Left kidney (tissue), 2 donors: ENCODE results near the gene MLN. TPM values are rescaled to one million over a fixed set of nuclear protein-coding genes. Genes with fewer than 3 reads are reported as not detected.
"Not testable (repeated sequence)": the region's sequence is repeated elsewhere in the genome, so short reads cannot be mapped to it uniquely, and the experiment has no call there.

Experiments
- DNase-seq: peaks from one replicate; pipeline ENCODE4 v3.0.0-alpha.2; 2013
- polyA plus RNA-seq: library from polyadenylated mRNA; unstranded; fragments of 120-200 nt; gene quantifications from one replicate; pipeline ENCODE4 v1.2.1, GENCODE V29; 2013; ENCODE audit not compliant: insufficient read length

MLN gene
- polyA plus RNA-seq, 1 donor, result 2.1 TPM

GRCh38 chr6:33836806-33837469 lies 33.1 kb upstream of the MLN start:
- no peak for DNase-seq

- no peak for DNase-seq
Measured at GRCh38 chr6:33834401-33835392, 30.9 kb upstream of the MLN start.

- DNase-seq, result no peak
Measured at GRCh38 chr6:33833599-33833998, 29.8 kb upstream of the MLN start.

- not testable (repeated sequence) for DNase-seq
Measured at GRCh38 chr6:33832831-33833230, 29.0 kb upstream of the MLN start.

- not testable (repeated sequence) for DNase-seq
Measured at GRCh38 chr6:33831725-33832124, 27.9 kb upstream of the MLN start.

DNA sequence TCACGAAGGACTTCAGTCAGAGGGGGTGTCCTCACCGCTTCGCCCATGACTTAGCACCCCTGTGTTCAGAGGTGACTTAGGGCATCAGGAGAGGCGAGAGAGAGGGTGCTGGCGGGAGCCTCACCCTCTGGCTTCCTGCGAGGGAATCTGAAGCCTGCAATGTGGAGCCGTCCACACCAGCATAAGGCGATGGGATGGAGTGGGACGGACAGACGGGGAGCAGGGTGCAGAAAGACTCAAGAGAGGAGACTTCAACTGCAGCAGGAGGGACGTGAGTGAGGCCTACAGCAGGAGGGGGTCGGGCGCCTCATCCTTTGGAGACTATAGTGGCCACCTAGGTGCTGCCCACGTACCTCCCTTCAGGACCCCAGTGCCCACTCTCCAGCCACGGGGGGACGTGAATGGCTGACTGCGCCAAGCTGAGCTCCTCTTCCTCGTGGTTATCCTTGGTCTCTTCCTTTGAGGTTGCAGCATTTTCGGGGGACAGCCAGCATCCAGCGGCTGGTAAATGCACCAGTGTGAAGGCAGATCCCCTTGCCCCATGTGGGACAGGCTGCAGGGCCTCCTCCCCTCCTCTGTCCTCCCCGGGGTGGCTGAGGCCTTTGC lies 26.9 kb upstream of the MLN start:
- no peak for DNase-seq

DNA sequence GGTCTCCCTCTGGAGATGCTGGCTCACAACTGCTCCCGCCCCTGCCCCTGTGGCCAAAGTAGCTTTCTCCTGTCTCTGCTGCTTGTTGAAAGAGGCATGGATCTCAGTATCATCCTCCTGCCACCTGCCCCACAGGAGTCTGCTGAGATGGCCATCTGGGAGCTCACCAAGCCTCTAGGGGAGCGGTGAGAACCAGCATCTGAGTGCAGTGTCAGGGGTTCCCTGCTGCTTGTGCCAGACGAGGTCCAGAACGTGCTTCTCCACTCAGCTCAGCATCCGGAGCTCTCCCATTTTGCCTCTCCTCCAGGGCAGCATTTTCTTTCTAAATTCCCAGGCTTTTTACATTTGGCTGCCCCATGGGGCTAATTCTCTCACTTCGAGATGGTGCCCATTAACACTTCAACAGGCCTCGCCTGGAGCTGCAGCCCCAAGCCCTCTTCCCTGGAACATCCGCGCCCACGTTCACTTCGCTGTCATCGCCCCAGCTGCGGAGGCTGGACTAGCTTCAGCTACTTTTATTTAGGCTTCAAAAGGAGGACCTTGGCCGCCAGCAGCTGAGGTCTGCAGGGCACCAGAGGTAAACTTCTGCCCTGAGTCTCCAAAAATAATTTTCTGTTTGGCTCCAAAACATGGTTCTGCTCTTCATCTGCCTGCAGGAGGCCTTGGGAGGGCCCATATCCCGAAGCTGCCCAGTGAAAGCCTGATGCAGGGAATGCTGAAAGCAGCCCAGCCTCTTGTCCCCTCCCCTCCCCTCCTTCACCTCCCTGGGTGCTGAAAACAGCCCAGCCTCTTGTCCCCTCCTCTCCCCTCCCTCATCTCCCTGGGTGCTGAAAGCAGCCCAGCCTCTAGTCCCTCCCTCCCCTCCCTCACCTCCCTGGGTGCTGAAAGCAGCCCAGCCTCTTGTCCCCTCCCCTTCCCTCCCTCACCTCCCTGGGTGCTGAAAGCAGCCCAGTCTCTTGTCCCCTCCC lies 25.2 kb upstream of the MLN start:
- no peak for DNase-seq

DNA sequence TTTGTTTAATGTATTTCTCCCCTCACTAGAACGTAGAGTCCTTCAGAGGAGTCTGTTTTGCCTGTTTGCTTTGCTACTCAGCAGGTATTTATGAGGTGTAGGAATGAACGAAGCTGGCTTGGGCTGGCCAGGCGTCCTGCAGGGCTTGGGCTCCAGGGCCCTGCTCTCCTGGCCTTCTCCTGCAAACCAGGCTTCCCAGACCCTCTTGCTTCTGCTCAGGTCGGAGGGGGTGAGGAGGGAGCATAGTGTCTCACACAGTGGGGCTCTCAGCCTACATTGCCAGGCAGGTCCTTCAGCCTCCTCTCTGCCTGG lies 24.6 kb upstream of the MLN start:
- DNase-seq, result no peak

GRCh38 chr6:33827546-33828451 lies 24.0 kb upstream of the MLN start:
- no peak for DNase-seq

GRCh38 chr6:33826537-33826936 lies 22.7 kb upstream of the MLN start:
- DNase-seq, result no peak

- no peak for DNase-seq
Measured at GRCh38 chr6:33824461-33825154, 20.8 kb upstream of the MLN start.

GRCh38 chr6:33823806-33824205 lies 20.0 kb upstream of the MLN start:
- DNase-seq, result no peak

GRCh38 chr6:33822575-33823395 lies 19.0 kb upstream of the MLN start:
- DNase-seq, result no peak

- DNase-seq, result no peak
Measured at GRCh38 chr6:33820784-33821520, 17.1 kb upstream of the MLN start.

- DNase-seq, result no peak
Measured at GRCh38 chr6:33820243-33820642, 16.4 kb upstream of the MLN start.

GRCh38 chr6:33819021-33819420 lies 15.2 kb upstream of the MLN start:
- DNase-seq, result no peak

DNA sequence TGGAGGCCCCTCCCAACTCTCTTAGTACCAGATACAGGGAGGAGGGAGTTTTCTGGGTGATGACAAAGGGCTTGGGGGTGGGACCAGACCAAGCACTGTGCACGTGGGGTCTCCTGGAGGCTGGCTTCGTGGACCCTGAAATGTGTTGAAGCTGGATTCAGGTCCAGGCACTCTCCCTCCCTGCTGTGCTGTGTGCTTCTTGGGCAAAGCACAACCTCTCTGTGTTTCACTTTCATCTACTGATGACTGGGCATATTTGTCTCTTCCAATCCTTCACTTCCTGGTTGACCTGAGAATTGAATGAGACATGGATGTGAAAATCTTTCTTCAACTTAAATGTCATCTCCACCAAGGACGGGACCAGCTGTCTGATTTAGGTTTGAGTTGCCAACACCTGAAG lies 14.5 kb upstream of the MLN start:
- DNase-seq, result no peak

GRCh38 chr6:33817489-33817888 lies 13.7 kb upstream of the MLN start:
- DNase-seq, result no peak

DNA sequence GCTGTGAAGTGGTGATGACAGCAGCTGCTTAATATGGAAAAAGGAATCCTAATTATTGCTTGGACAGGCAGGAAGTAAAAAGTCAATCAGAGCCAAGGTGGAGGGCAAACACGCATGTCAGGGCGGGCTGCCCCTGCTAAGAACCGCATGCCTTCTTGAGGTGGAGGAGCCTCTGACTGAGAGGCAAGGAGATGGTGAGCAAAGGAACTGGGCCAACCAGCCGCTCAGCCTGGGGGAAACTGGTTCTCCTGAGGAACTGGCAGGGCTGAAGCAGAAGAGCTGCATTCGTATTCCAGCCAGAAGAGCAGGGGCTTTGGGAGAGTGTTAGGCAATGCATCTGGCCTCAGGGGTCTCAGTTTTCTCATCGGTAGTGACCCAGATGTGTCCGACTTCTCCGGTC lies 13.1 kb upstream of the MLN start:
- DNase-seq, result no peak
